Suprapubic skin (tissue), 4 donors: Measurements from ENCODE around the gene PRRG3. TPM values are rescaled to one million over a fixed set of nuclear protein-coding genes. Genes with fewer than 3 reads are reported as not detected.

Source experiments
- DNase-seq, 2 donors: peaks; one replicate each; pipeline ENCODE4 v3.0.0-alpha.2; 2019; ENCODE audit warnings: low spot score in 2 of 2
- H3K27ac ChIP-seq: fragments of 200-600 bp; sonication (generic); one replicate; pipeline ENCODE4 v1.5.1; 2019
- H3K27me3 ChIP-seq: fragments of 200-600 bp; sonication (generic); one replicate; pipeline ENCODE4 v1.5.1; 2019
- H3K36me3 ChIP-seq: fragments of 200-600 bp; sonication (generic); one replicate; pipeline ENCODE4 v1.5.1; 2019
- H3K4me1 ChIP-seq: fragments of 200-600 bp; sonication (generic); one replicate; pipeline ENCODE4 v1.5.1; 2019
- H3K4me3 ChIP-seq: fragments of 200-600 bp; sonication (generic); one replicate; pipeline ENCODE4 v1.5.1; 2019; ENCODE audit warnings: mild to moderate bottlenecking
- H3K9me3 ChIP-seq: fragments of 200-600 bp; sonication (generic); one replicate; pipeline ENCODE4 v1.5.1; 2019
- CTCF ChIP-seq, 2 donors: fragments of 200-600 bp in 1 of 2; fragments of 450-650 bp in 1 of 2; sonication (generic) in 1 of 2; IDR thresholded peaks; one replicate each; pipeline ENCODE4 v1.5.1; 2016 to 2019; ENCODE audit warnings: antibody characterized with exemption in 2 of 2, mild to moderate bottlenecking in 1 of 2, moderate library complexity in 1 of 2
- EP300 ChIP-seq: sonication (generic); formaldehyde crosslinking; IDR thresholded peaks from one replicate; pipeline ENCODE4 v1.6.1; 2017; ENCODE audit warnings: antibody characterized with exemption
- POLR2A ChIP-seq, 2 donors: fragments of 450-650 bp; IDR thresholded peaks; one replicate each; pipeline ENCODE4 v1.6.1; 2017; ENCODE audit warnings: antibody characterized with exemption in 2 of 2, mild to moderate bottlenecking in 2 of 2, moderate library complexity in 2 of 2
- POLR2AphosphoS5 ChIP-seq, 3 donors: sonication (generic); formaldehyde crosslinking; IDR thresholded peaks; one replicate each; pipeline ENCODE4 v1.6.1; 2017; ENCODE audit warnings: antibody characterized with exemption in 3 of 3
- whole genome bisulfite sequencing: methylation state at CpG from one replicate; pipeline ENCODE4 v1.1.5; 2018; 5-methylcytosine and 5-hydroxymethylcytosine counted together
- total RNA-seq, 4 donors: library from RNA; depleted of rRNA; stranded (reverse); fragments of >200 nt; gene quantifications; one replicate each; pipeline ENCODE4 v1.1.0, GENCODE V29; 2016

Gene PRRG3
- total RNA-seq, 4 donors from 2014 or later: 0.36 to 1.1 (median 1.0) TPM

GRCh38 chrX:151711154-151711553, 15.9 kb downstream of the PRRG3 start:
- peak in 1 of 2 donors; percentile 37 for DNase-seq
- no peak overlapping the region for H3K27ac ChIP-seq

GRCh38 chrX:151711787-151712186, 16.5 kb downstream of the PRRG3 start:
- TF ChIP-seq EP300 (no peak), POLR2A (IDR thresholded peaks at IDR 0.05) (no peak), POLR2AphosphoS5 (IDR thresholded peaks at IDR 0.05) (no peak), CTCF (IDR thresholded peaks at IDR 0.05) (no peak)
- WGBS: 6% methylated on average over 2 of the region's 2 CpGs
- Histone ChIP-seq H3K9me3 (no peaks in the 10 kb centered on the region), H3K4me3 (no peak overlapping the region), H3K27ac (no peak overlapping the region), H3K36me3 (no peaks in the 10 kb centered on the region), H3K27me3 (no peaks in the 10 kb centered on the region), H3K4me1 (no peaks in the 10 kb centered on the region)
- DNase-seq: peak in 1 of 2 donors; percentile 39

More at GRCh38 chrX:151711154-151711553, 15.9 kb downstream of the PRRG3 start:
- Histone ChIP-seq H3K36me3 (no peaks in the 10 kb centered on the region), H3K4me1 (no peaks in the 10 kb centered on the region), H3K27me3 (no peaks in the 10 kb centered on the region), H3K9me3 (no peaks in the 10 kb centered on the region), H3K4me3 (no peak overlapping the region)
- WGBS: 45% methylated on average over 5 of the region's 5 CpGs
- TF ChIP-seq EP300 (no peak), POLR2AphosphoS5 (IDR thresholded peaks at IDR 0.05) (no peak), POLR2A (IDR thresholded peaks at IDR 0.05) (no peak)

GRCh38 chrX:151712253-151712652, 17.0 kb downstream of the PRRG3 start:
- Histone ChIP-seq H3K27me3 (no peaks in the 10 kb centered on the region), H3K27ac (no peak overlapping the region), H3K4me1 (no peaks in the 10 kb centered on the region), H3K9me3 (no peaks in the 10 kb centered on the region), H3K36me3 (no peaks in the 10 kb centered on the region), H3K4me3 (no peak overlapping the region)
- TF ChIP-seq POLR2A (IDR thresholded peaks at IDR 0.05): no peak
- TF ChIP-seq CTCF (IDR thresholded peaks at IDR 0.05): no peak
- TF ChIP-seq EP300: no peak
- TF ChIP-seq POLR2AphosphoS5 (IDR thresholded peaks at IDR 0.05): no peak
- 46% methylated on average over 3 of the region's 3 CpGs for WGBS
- DNase-seq: peak in 1 of 2 donors; percentile 27

GRCh38 chrX:151713849-151714248, 18.6 kb downstream of the PRRG3 start:
- TF ChIP-seq POLR2A (IDR thresholded peaks at IDR 0.05) (no peak), CTCF (IDR thresholded peaks at IDR 0.05) (peak in 1 of 2 donors; percentile 18)
- H3K27me3 ChIP-seq: no peaks in the 10 kb centered on the region
- H3K36me3 ChIP-seq: no peaks in the 10 kb centered on the region
- H3K4me3 ChIP-seq: no peak overlapping the region
- H3K9me3 ChIP-seq: no peaks in the 10 kb centered on the region
- H3K27ac ChIP-seq: no peak overlapping the region
- H3K4me1 ChIP-seq: no peaks in the 10 kb centered on the region
- 61% methylated on average over 3 of the region's 3 CpGs for WGBS
- DNase-seq: peak in 1 of 2 donors; percentile 28

- no peaks in the 10 kb centered on the region for H3K27me3 ChIP-seq
- H3K36me3 ChIP-seq: no peaks in the 10 kb centered on the region
- H3K4me3 ChIP-seq: no peak overlapping the region
- no peak for TF ChIP-seq POLR2A (IDR thresholded peaks at IDR 0.05)
- TF ChIP-seq EP300: no peak
- no peak for TF ChIP-seq CTCF (IDR thresholded peaks at IDR 0.05)
- TF ChIP-seq POLR2AphosphoS5 (IDR thresholded peaks at IDR 0.05): no peak
- H3K9me3 ChIP-seq: no peaks in the 10 kb centered on the region
- DNase-seq: no peak
- WGBS: 67% methylated on average over 5 of the region's 5 CpGs
- H3K4me1 ChIP-seq: no peaks in the 10 kb centered on the region
- no peak overlapping the region for H3K27ac ChIP-seq
These were observed 19.1 kb downstream of the PRRG3 start for GRCh38 chrX:151714362-151714761.

- Histone ChIP-seq H3K27me3 (no peaks in the 10 kb centered on the region), H3K4me1 (no peaks in the 10 kb centered on the region), H3K4me3 (no peak within 1 kb of the TSS), H3K9me3 (no peaks in the 10 kb centered on the region), H3K27ac (no peak within 1 kb of the TSS), H3K36me3 (no peaks in the 10 kb centered on the region)
- no peak for TF ChIP-seq CTCF (IDR thresholded peaks at IDR 0.05)
- no peak for DNase-seq
- WGBS: 62% methylated on average over 3 of the region's 3 CpGs
These were observed 20.5 kb downstream of the PRRG3 start, which contains the start of gene FATE1 for GRCh38 chrX:151715752-151716151. Gene FATE1 (plus strand): TSS chrX:151716035. CDS start chrX:151716120, 85 bp downstream.
